Superior temporal gyrus (tissue), 1 donor: ENCODE measurements around the gene PGBD5.
A peak's percentile ranks its signal among the peaks of the same experiment; 100 is the strongest.

ENCODE experiments used
- DNase-seq: peaks from one replicate; pipeline ENCODE4 v3.0.0-alpha.2; 2016; ENCODE audit errors: extremely low spot score

The PGBD5 gene

DNA sequence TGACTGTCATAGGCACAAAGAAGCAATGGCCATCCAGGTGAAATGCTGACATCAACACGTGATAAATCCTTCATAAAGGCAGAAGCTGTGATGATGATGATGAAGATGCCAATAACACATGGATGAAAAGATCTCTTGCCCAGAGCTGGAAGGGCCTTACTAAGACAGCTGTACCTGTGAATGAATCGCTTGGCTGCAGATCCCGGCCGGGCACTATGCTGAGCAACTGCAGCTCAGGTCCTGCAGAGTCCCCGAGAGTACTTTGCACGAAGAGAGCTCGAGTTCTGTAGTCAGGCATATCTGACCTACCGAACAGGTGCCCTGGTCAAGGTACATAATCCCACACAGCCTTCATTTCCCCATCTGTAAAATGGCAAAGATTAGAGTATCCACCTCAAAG, 48.8 kb downstream of the PGBD5 start:
- no peak for DNase-seq

GRCh38 chr1:230376296-230376695, 49.8 kb downstream of the PGBD5 start:
- no peak for DNase-seq

DNA sequence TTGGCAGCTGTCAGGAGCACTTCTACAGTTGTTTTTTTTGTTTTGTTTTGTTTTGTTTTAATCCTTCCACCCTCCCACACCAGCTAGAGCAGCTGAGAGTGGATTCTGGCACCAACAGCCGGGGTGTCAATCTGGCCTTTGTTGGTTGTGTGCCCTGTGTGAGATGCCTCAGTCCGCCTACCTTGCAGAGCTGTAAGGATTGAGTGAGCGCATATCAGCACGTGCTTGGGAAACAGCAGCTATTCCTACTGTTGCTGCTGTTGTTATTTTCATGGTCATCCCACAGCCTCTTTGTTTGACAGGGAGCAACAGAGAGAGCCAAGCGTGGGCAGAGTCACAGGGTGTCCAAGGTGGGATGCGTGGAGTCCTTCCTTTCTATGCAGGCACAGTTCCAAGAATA, 50.4 kb downstream of the PGBD5 start:
- peak; percentile 78 for DNase-seq

DNA sequence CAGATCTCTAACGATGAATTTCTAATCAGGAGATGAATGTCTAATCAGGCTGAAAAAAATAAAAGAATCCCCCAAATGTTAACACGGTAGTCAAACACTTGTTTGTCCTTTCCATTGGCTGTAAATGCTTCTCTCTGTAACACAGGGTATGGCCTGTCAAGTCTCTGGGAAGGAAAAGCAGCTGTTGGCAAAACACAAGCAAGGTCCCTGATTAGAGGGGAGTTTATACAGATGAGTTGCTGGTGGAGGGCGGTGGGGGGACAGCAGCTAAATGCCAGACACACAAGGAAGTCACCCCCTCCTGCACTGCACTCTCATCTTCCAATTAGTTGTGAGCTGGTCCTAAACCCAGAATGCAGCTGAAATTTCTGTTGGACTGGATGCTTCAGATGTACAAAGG, 51.0 kb downstream of the PGBD5 start:
- no peak for DNase-seq

DNA sequence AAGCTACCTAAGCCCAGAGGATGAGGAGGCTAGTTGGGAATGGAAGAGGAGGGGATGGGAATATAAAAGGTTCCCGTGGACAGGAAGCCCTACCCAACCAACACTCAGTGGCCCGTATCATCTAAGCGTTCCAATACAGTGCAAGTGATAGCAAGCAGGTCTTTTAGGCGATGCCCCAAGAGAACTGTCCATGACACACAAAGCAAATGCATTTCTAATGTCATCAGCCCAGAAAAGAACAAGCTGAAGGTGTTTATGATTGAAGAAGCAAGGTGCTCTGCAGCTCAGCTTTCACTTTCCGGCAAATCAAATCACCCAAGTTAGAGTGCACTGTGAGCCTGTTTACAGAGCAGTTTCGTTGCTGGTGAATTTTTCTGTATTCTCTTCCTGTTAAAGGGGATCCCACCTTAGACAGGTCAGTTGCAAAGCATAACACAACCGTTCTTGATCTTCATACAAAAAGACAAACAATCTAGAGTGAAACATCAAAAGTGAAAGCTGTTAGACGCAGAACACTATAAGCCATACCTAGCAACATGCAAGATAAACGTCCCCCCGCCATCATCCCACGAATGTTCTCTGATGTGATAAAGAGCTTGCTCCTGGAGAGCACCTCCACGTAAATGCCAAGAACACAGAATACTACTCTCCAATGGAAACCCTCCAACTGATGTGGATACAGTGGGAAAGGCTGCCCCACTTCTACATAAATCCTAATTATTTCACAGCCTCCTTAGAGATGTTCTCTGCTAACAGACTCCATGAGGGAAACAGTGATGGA, 54.0 kb downstream of the PGBD5 start:
- no peak for DNase-seq

- no peak for DNase-seq
Observed at GRCh38 chr1:230370109-230370508, 56.0 kb downstream of the PGBD5 start.

DNA sequence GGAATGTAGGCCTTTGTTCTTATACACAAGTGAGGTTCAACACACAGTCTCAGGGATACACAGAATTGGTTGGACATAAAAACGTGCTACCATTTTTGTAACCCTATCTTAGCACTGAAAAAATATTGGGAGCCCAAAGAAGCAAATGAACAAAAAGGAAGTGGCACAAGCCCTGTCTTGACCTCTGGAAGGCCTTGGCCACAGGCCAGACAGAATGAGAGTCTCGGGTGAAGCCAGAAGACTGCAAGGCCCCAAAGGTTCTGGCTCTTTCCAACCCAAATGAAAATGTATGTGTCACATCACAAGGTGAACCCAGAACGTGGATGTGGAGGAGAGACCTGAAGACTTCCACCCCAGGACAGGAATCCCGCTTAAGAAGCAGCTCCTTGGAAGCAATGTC, 57.3 kb downstream of the PGBD5 start:
- no peak for DNase-seq

GRCh38 chr1:230368363-230368762, 57.8 kb downstream of the PGBD5 start:
- no peak for DNase-seq

DNA sequence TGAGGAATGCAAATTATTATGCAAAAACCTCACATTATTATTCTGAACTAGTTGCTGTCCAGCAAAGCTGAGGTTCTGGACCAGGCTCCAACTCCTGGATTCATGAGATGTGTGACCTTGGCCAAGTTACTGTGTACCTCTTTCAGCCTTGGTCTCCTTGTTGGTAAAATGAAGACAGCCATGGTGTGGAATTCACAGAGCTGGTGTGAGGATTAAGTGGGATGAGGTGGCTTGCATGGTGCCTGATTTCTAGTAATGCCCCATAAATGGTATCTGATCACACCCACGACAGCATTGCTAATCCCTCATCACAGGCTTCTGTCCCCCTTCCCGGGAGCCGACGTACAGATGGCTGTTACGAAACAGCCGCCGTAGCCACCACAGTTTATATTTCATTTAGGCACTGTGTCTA, 59.6 kb downstream of the PGBD5 start:
- no peak for DNase-seq

- peak; percentile 76 for DNase-seq
Observed at GRCh38 chr1:230365723-230366307, 60.3 kb downstream of the PGBD5 start.

GRCh38 chr1:230362949-230363348, 63.2 kb downstream of the PGBD5 start:
- DNase-seq: no peak

- DNase-seq: no peak
Observed at GRCh38 chr1:230361941-230362340, 64.2 kb downstream of the PGBD5 start.

GRCh38 chr1:230359992-230360668, 66.0 kb downstream of the PGBD5 start:
- no peak for DNase-seq

- DNase-seq: no peak
Observed at GRCh38 chr1:230356869-230357794, 69.0 kb downstream of the PGBD5 start.

DNA sequence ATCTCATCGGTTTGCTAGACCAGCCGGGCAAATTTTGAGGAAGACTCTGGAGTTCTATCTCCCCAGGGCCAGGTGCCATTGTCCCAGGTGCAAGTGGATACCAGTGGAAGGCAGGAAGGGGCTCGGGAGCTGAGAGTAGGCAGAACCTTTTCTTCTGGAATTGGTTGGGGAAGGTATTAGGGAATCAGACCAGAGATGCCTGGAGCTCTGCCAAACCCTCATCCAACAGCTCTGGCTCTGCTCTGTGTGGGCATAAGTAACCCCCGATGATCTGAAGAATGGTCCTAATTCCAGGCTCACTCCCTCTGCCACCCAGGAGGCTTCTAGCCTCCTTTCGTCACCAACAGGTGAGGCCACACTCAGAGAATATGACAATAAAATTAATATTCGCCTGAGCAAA, 69.9 kb downstream of the PGBD5 start:
- no peak for DNase-seq

DNA sequence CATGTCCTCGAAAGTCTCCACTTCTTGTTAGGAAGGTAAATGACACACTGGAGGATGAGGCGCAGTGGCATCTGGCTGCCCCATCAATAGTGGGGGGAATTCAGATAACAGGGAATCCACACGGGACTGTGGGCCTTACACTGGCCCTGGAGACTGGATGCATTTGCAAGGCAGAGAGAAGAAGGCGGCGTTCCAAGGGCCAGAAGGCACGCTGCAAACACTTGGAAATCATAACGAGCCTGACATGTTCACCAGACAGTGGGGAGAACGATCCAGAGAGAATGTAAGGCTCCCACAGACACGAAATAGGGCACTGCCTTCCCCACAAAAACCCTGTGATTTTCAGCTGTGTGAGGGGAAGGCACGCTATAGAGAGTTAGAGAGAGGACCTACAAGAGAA, 70.5 kb downstream of the PGBD5 start:
- DNase-seq: no peak

- DNase-seq: no peak
Observed at GRCh38 chr1:230355128-230355527, 71.0 kb downstream of the PGBD5 start.

GRCh38 chr1:230354005-230354404, 72.1 kb downstream of the PGBD5 start:
- DNase-seq: no peak

DNA sequence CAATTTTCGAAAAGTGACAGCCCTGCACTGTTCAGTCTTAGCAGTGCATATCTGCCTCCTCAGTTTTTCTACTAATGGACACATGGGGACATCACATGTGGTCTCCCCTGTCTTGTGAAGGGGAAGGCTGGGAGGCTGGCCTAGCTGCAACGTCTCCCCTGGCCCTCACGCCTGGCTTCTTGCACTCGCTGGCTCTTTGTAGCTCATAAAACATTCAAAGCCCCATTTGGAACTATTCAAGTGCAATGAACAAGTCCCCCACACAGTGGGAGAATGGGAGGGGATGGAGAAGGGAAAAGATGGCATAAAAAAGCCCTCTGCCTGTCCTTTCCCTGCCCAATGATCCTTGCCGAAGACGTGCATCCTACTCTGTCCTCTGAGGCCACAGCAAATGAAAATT, 73.6 kb downstream of the PGBD5 start:
- DNase-seq: no peak

DNA sequence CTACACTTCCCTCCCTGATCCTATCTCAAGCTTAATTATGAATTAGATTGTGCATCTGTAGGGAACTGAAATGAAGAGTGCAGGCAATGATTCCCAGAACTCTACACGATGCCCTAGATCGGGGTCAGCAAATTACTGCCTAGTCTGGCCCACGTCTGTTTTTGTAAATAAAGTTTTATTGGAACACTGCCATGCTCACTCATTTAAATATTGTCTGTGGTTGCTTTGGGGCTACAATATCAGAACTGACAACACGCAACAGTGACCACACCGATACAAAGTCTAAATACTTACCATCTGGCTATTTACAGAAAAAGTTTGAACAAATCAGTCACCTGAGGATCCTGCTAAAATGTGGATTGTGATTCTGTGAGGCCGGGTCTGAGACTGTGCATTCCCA, 74.1 kb downstream of the PGBD5 start:
- DNase-seq: no peak

- DNase-seq: no peak
Observed at GRCh38 chr1:230351514-230351913, 74.6 kb downstream of the PGBD5 start.
